ENCODE data around the gene GAL3ST2.
A peak's percentile ranks its signal among the peaks of the same experiment; 100 is the strongest.

GAL3ST2 gene

DNA sequence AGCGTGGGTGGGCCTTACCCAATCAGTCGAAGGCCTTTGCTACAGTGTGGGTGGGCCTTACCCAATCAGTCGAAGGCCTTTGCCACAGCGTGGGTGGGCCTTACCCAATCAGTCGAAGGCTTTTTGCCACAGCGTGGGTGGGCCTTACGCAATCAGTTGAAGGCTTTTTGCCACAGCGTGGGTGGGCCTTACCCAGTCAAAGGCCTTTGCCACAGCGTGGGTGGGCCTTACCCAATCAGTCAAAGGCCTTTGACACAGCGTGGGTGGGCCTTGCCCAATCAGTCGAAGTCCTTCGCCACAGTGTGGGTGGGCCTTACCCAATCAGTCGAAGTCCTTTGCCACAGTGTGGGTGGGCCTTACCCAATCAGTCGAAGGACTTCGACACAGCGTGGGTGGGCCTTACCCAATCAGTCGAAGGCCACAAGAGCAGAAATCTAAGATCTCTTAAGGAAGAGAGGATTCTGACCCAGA, 16.3 kb upstream of the GAL3ST2 start:
- TF ChIP-seq EZH2 (IDR thresholded peaks at IDR 0.05) (no peak), FOXP2 (optimal IDR thresholded peaks at IDR 0.05; ENCODE audit: control extremely low read depth, extremely low read length, insufficient read depth) (no peak), POLR2AphosphoS5 (IDR thresholded peaks at IDR 0.05; ENCODE audit: borderline replicate concordance, low read depth, low read length) (no peak)
- Histone ChIP-seq H3K27ac (no peak overlapping the region), H3K4me3 (no peak overlapping the region), H3K36me3 (ENCODE audit: insufficient read depth, low read length) (peaks cover 14% of the 10 kb centered on the region; the same call in 1 of the 2 replicates), H3K9ac (ENCODE audit: insufficient read length) (no peak overlapping the region), H3K9me3 (ENCODE audit: low read depth, low read length) (no peaks in the 10 kb centered on the region)
- no peak for DNase-seq (ENCODE audit: low read depth, low spot score)

DNA sequence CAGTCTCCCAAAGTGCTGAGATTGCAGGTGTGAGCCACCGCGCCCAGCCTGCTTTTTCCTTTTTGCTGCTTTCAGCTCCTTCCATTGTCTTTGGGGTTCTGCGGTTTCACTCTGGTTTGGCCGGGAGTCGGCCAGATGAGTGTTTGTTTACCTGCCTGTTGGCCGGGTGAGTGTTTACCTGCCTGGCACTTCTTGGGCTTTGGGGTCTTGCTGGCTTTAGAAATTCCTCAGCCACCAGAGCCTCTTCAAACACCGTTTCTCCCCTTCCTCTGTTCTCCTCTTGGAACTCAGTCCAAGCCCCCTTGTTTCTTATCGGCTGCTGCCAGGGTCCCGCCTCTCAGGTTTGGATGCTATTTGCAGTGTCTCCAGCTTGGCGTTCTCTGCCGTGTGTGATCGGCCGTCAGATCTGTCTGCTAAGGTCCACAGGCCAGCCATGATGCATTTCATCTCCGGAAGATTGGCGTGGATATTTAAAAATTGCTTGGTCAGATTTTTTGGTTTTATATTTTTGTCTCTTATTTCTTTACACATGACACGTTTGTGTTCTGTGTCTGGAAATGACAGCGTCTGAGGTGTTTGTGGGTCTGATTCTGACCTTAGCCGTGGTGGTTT, 14.2 kb upstream of the GAL3ST2 start:
- no peak for DNase-seq (ENCODE audit: low read depth, low spot score)

DNA sequence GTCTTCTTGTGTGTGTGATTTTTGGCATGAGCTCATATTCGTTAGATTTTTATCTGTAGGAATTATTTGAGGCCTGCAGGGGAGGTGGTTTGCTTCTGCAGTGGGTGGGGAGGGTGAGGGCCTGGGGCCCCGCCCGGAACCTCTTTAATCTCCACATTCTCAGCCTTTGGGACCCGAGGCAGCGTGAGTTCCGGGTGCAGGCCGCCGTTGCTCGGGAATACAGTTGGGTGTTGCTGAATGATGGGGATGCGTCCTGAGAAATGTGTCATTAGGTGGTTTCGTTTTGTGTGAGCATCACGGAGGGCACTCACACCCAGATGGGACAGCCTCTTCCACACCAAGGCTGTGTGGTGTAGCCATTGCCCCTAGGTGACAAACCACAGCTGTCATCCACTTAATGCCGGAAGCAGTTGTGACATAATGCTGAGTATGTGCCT, 13.7 kb upstream of the GAL3ST2 start:
- Histone ChIP-seq H3K9ac (ENCODE audit: insufficient read length) (peak overlapping the region; percentile 29), H3K4me3 (no peak overlapping the region), H3K9me3 (ENCODE audit: low read depth, low read length) (no peaks in the 10 kb centered on the region), H3K36me3 (ENCODE audit: insufficient read depth, low read length) (peaks cover 9% of the 10 kb centered on the region; the same call in 1 of the 2 replicates), H3K27ac (peak overlapping the region; percentile 62)
- TF ChIP-seq POLR2AphosphoS5 (IDR thresholded peaks at IDR 0.05; ENCODE audit: borderline replicate concordance, low read depth, low read length) (no peak), EZH2 (IDR thresholded peaks at IDR 0.05) (no peak), FOXP2 (optimal IDR thresholded peaks at IDR 0.05; ENCODE audit: control extremely low read depth, extremely low read length, insufficient read depth) (no peak)
- DNase-seq (ENCODE audit: low read depth, low spot score), result no peak

More for the DNA sequence above, 14.2 kb upstream of the GAL3ST2 start:
- no peak overlapping the region for H3K4me3 ChIP-seq
- peak overlapping the region; percentile 62 for H3K27ac ChIP-seq
- H3K9ac ChIP-seq (ENCODE audit: insufficient read length), result peak overlapping the region; percentile 29
- no peak for TF ChIP-seq FOXP2 (optimal IDR thresholded peaks at IDR 0.05; ENCODE audit: control extremely low read depth, extremely low read length, insufficient read depth)
- no peak for TF ChIP-seq POLR2AphosphoS5 (IDR thresholded peaks at IDR 0.05; ENCODE audit: borderline replicate concordance, low read depth, low read length)
- TF ChIP-seq EZH2 (IDR thresholded peaks at IDR 0.05), result no peak
- H3K36me3 ChIP-seq (ENCODE audit: insufficient read depth, low read length), result peaks cover 9% of the 10 kb centered on the region; the same call in 1 of the 2 replicates
- H3K9me3 ChIP-seq (ENCODE audit: low read depth, low read length), result no peaks in the 10 kb centered on the region

DNA sequence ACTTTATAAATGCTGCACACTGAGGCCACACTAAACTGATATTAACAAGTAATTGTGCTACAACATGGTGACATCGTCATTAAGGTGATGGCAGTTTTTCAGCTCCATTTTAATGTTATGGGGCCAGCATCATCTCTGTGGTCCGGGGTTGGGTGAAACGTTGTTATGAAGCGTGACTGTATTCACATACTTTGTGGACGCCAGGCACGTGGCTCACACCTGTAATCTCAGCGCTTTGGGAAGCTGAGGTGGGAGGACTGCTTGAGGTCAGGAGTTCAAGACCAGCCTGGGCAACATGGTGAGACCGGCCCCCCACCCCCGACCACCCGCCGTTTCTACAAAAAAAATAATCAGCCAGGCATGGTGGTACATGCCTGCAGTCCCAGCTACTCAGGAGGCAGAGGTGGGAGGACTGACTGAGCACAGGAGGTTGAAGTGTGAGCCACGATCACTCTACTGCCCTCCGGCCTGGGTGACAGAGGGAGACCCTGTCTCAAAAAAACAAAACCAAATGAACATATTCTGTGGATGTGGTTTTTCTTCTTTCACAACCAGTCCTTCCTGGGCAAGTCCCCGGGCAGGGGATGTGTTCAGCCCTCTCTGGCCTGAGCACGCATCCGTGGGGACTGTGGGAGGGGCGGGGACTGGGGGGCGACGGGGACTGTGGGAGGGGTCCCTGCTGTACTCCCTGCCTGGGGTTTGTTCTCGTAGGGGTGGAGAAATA, 12.9 kb upstream of the GAL3ST2 start:
- H3K36me3 ChIP-seq (ENCODE audit: insufficient read depth, low read length), result peaks cover 9% of the 10 kb centered on the region; the same call in 1 of the 2 replicates
- H3K27ac ChIP-seq, result no peak overlapping the region
- no peaks in the 10 kb centered on the region for H3K9me3 ChIP-seq (ENCODE audit: low read depth, low read length)
- no peak for DNase-seq (ENCODE audit: low read depth, low spot score)
- TF ChIP-seq FOXP2 (optimal IDR thresholded peaks at IDR 0.05; ENCODE audit: control extremely low read depth, extremely low read length, insufficient read depth) (no peak), EZH2 (IDR thresholded peaks at IDR 0.05) (no peak), POLR2AphosphoS5 (IDR thresholded peaks at IDR 0.05; ENCODE audit: borderline replicate concordance, low read depth, low read length) (no peak)
- no peak overlapping the region for H3K4me3 ChIP-seq
- H3K9ac ChIP-seq (ENCODE audit: insufficient read length), result no peak overlapping the region

DNA sequence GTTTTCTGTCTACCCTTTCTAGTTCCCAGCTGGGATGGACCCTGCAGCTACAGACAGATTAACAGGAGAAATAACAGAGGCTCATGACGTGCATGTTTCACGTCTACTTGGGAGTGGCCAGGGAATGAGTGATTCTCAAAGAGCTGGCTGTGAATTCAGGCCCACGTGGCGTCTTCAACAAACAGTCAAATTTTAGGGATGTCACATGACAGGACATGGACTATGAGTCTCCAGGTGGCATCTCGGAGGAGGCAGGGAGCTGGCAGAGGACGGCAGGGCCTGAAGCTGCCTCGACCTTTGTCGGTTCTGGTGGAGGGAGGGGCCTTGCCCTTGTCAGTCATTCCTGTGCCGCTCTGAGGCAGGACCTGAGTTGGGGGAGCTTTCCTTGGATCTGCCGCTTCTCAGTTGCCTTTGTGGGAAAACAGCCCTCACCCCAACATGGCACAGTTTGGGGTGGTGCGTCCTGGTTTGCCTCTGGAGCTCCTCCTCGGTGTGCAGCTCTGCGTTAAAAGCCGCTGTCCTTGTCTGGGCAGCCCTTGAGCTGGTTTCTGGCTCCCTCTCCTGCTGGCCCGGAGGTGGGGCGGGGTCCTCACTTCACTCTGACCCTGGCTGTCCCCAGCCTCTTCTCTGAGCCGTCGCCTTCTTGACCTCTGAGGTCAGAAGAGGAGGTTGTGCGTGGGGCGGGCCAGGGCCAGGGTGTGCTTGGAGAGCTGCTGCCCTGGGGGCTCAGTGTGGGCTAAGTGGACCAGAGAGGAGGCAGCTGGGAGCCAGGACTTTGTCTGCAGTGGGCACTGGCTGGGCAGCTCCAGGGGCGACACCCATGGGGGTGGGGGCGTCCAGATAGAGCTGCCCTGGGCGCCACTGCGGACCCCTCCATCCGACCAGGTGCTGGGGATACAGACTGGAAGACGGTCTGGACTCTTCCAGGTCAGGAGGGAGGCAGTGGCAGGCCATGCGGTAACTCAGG, 12.1 kb upstream of the GAL3ST2 start:
- DNase-seq (ENCODE audit: low read depth, low spot score), result no peak
- peaks cover 7% of the 10 kb centered on the region; the same call in 1 of the 2 replicates for H3K36me3 ChIP-seq (ENCODE audit: insufficient read depth, low read length)

DNA sequence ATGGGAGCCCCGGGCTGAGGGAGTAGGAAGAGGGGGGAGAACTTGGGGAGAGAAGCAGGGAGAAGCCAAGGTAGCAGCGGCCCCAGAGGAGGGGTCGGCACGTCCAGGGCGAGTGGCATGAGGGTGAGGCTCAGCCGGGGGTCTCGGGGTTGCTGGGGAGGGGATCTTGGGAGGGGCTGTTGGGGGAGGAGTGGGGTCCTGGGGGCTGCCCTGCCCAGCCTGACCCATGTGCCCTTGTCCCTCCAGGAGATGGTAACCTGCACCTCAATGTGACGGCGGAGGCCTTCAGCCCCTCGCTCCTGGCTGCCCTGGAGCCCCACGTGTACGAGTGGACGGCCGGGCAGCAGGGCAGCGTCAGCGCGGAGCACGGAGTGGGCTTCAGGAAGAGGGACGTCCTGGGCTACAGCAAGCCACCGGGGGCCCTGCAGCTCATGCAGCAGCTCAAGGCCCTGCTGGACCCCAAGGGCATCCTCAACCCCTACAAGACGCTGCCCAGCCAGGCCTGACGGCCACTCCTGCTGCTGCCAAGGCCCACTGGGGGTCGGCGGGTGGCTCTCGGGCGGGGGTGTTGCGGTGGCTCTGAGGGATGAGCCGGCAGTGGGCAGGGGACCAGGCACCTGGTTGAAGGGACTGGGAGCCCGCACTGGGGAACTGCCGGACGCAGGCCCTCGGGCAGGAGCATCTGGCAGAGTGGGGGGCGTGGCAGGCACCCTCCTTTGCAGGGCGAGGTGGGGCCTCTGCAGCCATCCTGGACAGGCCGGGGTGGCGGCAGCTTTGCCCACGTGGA, 9.0 kb upstream of the GAL3ST2 start:
- Histone ChIP-seq H3K9ac (ENCODE audit: insufficient read length) (no peak overlapping the region), H3K36me3 (ENCODE audit: insufficient read depth, low read length) (no peaks in the 10 kb centered on the region), H3K4me3 (no peak overlapping the region), H3K27ac (no peak overlapping the region), H3K9me3 (ENCODE audit: low read depth, low read length) (no peaks in the 10 kb centered on the region)
- DNase-seq (ENCODE audit: low read depth, low spot score), result no peak
- TF ChIP-seq EZH2 (IDR thresholded peaks at IDR 0.05), result no peak
- no peak for TF ChIP-seq FOXP2 (optimal IDR thresholded peaks at IDR 0.05; ENCODE audit: control extremely low read depth, extremely low read length, insufficient read depth)
- no peak for TF ChIP-seq POLR2AphosphoS5 (IDR thresholded peaks at IDR 0.05; ENCODE audit: borderline replicate concordance, low read depth, low read length)

More for the DNA sequence above, 12.1 kb upstream of the GAL3ST2 start:
- no peak overlapping the region for H3K9ac ChIP-seq (ENCODE audit: insufficient read length)
- H3K4me3 ChIP-seq, result no peak overlapping the region
- TF ChIP-seq POLR2AphosphoS5 (IDR thresholded peaks at IDR 0.05; ENCODE audit: borderline replicate concordance, low read depth, low read length), result no peak
- no peak for TF ChIP-seq EZH2 (IDR thresholded peaks at IDR 0.05)
- TF ChIP-seq FOXP2 (optimal IDR thresholded peaks at IDR 0.05; ENCODE audit: control extremely low read depth, extremely low read length, insufficient read depth), result no peak
- H3K9me3 ChIP-seq (ENCODE audit: low read depth, low read length), result no peaks in the 10 kb centered on the region
- H3K27ac ChIP-seq, result no peak overlapping the region

DNA sequence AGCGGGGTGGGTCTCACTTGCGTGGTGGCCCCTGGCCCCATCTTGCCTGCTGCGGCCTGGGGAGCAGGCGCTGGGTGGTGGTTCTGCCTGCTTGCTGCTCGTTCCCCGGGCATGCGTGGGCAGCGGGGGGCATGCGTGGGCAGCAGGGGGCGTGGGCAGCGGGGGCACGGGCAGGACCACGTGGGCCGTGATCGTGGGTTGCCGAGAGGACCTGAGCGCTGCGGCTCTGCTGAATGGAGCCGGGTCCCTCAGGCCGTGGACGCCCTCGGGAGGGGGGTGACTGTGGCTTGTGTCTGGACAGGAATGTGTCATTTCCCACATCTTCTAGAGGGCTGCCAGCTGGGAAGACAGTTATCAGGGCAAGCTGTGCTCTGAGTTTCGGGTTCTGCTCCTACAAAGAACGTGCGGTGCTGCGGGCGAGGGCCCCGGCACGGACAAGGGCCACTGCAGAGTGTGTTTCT, 8.3 kb upstream of the GAL3ST2 start:
- H3K27ac ChIP-seq, result no peak overlapping the region
- TF ChIP-seq POLR2AphosphoS5 (IDR thresholded peaks at IDR 0.05; ENCODE audit: borderline replicate concordance, low read depth, low read length) (no peak), FOXP2 (optimal IDR thresholded peaks at IDR 0.05; ENCODE audit: control extremely low read depth, extremely low read length, insufficient read depth) (no peak), EZH2 (IDR thresholded peaks at IDR 0.05) (no peak)
- DNase-seq (ENCODE audit: low read depth, low spot score), result no peak
- no peak overlapping the region for H3K4me3 ChIP-seq
- H3K9me3 ChIP-seq (ENCODE audit: low read depth, low read length), result no peaks in the 10 kb centered on the region
- H3K9ac ChIP-seq (ENCODE audit: insufficient read length), result no peak overlapping the region
- H3K36me3 ChIP-seq (ENCODE audit: insufficient read depth, low read length), result no peaks in the 10 kb centered on the region

All from SK-N-MC (cell line).